Measurements from ENCODE around the gene IGSF21.

- no peak for TF ChIP-seq CTCF (IDR thresholded peaks at IDR 0.05)
- TF ChIP-seq POLR2A (IDR thresholded peaks at IDR 0.05) = no peak
These were observed 13.6 kb downstream of the IGSF21 start for GRCh38 chr1:18121072-18121820.
